Natural killer cell (primary cell): ENCODE results near the gene PHLPP1. TPM values are rescaled to one million over a fixed set of nuclear protein-coding genes. Genes with fewer than 3 reads are reported as not detected.

Source experiments
- ATAC-seq, 3 donors: fragments of 150-1000 bp in 2 of 3; fragments of 200-7000 bp in 1 of 3; cut with Tn5 transposase; 1 replicate in 1 of 3; 2 replicates in 2 of 3; pipeline ENCODE4 v1.10.0; 2021; ENCODE audit warnings: mild to moderate bottlenecking in 2 of 3, moderate library complexity in 2 of 3
- DNase-seq, 2 donors: peaks; one replicate each; pipeline versions ENCODE4 v3.0.0 to v3.0.0-alpha.2; 2013 to 2021; ENCODE audit warnings: mixed read lengths in 1 of 2
- H3K27ac ChIP-seq: one replicate; pipeline ENCODE4 v1.5.1; 2013; ENCODE audit warnings: mild to moderate bottlenecking, low read length
- H3K27me3 ChIP-seq: one replicate; pipeline ENCODE4 v1.6.1; 2013; ENCODE audit warnings: low read length; ENCODE audit not compliant: control insufficient read depth, insufficient read depth
- H3K36me3 ChIP-seq: one replicate; pipeline ENCODE4 v1.6.1; 2013; ENCODE audit warnings: low read length; ENCODE audit not compliant: control insufficient read depth, insufficient read depth
- H3K4me1 ChIP-seq: one replicate; pipeline ENCODE4 v1.6.1; 2013; ENCODE audit warnings: low read length; ENCODE audit not compliant: control insufficient read depth, insufficient read depth
- H3K4me3 ChIP-seq: one replicate; pipeline ENCODE4 v1.5.1; 2013; ENCODE audit warnings: low read length
- H3K9me3 ChIP-seq: one replicate; pipeline ENCODE4 v1.6.1; 2013; ENCODE audit warnings: low read length; ENCODE audit not compliant: control insufficient read depth, insufficient read depth
- H3K27ac Mint-ChIP-seq, 2 donors: one replicate each; pipeline ENCODE4 v1.8.0; 2022; ENCODE audit warnings: mild to moderate bottlenecking in 2 of 2, mixed read lengths in 2 of 2, moderate library complexity in 1 of 2
- H3K27me3 Mint-ChIP-seq, 2 donors: one replicate each; pipeline ENCODE4 v1.8.0; 2022; ENCODE audit warnings: low read depth in 2 of 2, mixed read lengths in 2 of 2
- H3K36me3 Mint-ChIP-seq: one replicate; pipeline ENCODE4 v1.8.0; 2022; ENCODE audit warnings: mixed read lengths
- H3K4me1 Mint-ChIP-seq, 2 donors: one replicate each; pipeline ENCODE4 v1.8.0; 2022; ENCODE audit warnings: mixed read lengths in 2 of 2
- H3K4me3 Mint-ChIP-seq: one replicate; pipeline ENCODE4 v1.8.0; 2022; ENCODE audit warnings: mild to moderate bottlenecking, moderate library complexity, mixed read lengths
- H3K9me3 Mint-ChIP-seq, 2 donors: one replicate each; pipeline ENCODE4 v1.8.0; 2022; ENCODE audit warnings: mixed read lengths in 2 of 2
- WGBS: methylation state at CpG from one replicate; pipeline ENCODE4 v1.1.7; 2013; ENCODE audit warnings: missing lambda C conversion rate; ENCODE audit not compliant: insufficient coverage; 5-methylcytosine and 5-hydroxymethylcytosine counted together
- intact Hi-C: fragments of 100-400 bp; cut with micrococcal nuclease; formaldehyde crosslinking; loops from one replicate; pipeline ENCODE4 v1.14.2; 2022
- total RNA-seq, 4 donors: library from RNA; stranded (reverse); fragments of 120-200 nt in 1 of 4; gene quantifications; one replicate each; pipeline versions ENCODE4 v1.2.3 to v1.2.4, GENCODE V29; 2013 to 2022
- TF ChIP-seq, protein P1 (sequence below): fragments of 200-600 bp; IDR thresholded peaks from one replicate; pipeline ENCODE4 v1.8.0; 2022; ENCODE audit warnings: antibody characterized with exemption

PHLPP1 gene
- total RNA-seq, 3 donors from 2014 or later (not counting 1 experiment from before 2014, with no cell fraction given), result 12.1 to 14.8 (median 12.2) TPM

DNA sequence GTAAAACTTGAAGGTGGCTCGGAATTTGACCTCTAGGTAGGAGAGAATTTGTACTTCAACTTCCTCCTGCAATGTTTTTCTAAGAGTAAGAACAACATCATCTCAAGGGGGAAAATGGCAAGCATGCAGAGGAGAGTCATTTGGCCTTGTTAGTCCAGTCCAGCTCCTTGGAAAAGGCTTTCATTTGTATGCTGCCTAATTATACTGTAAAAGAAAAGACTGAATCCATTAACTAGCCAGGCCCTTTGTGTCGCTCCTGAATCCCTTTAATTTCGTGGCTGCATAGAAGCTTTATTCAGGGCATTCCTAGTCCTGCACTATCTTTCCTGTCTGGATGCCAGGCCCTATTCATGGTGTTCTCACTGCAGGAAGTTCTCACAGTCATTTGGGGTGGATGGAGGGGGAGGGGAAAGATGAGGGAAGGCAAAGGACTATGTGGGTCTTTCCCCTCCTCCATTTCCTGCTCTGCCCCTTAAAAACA is 36.0 kb downstream of the PHLPP1 start:
- Mint-ChIP-seq H3K4me3 (no peak overlapping the region), H3K4me1 (peaks cover 0 to 11% of the 10 kb centered on the region in 2 donors), H3K36me3 (no peaks in the 10 kb centered on the region), H3K27me3 (no peaks in the 10 kb centered on the region), H3K9me3 (no peaks in the 10 kb centered on the region), H3K27ac (no peak overlapping the region)
- Histone ChIP-seq H3K36me3 (no peaks in the 10 kb centered on the region), H3K4me1 (no peaks in the 10 kb centered on the region), H3K9me3 (no peaks in the 10 kb centered on the region), H3K27me3 (no peaks in the 10 kb centered on the region), H3K27ac (no peak overlapping the region), H3K4me3 (no peak overlapping the region)
- WGBS, result 70% methylated on average over 3 of the region's 3 CpGs
- TF ChIP-seq, protein P1, sequence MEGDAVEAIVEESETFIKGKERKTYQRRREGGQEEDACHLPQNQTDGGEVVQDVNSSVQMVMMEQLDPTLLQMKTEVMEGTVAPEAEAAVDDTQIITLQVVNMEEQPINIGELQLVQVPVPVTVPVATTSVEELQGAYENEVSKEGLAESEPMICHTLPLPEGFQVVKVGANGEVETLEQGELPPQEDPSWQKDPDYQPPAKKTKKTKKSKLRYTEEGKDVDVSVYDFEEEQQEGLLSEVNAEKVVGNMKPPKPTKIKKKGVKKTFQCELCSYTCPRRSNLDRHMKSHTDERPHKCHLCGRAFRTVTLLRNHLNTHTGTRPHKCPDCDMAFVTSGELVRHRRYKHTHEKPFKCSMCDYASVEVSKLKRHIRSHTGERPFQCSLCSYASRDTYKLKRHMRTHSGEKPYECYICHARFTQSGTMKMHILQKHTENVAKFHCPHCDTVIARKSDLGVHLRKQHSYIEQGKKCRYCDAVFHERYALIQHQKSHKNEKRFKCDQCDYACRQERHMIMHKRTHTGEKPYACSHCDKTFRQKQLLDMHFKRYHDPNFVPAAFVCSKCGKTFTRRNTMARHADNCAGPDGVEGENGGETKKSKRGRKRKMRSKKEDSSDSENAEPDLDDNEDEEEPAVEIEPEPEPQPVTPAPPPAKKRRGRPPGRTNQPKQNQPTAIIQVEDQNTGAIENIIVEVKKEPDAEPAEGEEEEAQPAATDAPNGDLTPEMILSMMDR, result no peak
- no peak for DNase-seq
- ATAC-seq, result no peak
- intact Hi-C loops, result no loop called here

DNA sequence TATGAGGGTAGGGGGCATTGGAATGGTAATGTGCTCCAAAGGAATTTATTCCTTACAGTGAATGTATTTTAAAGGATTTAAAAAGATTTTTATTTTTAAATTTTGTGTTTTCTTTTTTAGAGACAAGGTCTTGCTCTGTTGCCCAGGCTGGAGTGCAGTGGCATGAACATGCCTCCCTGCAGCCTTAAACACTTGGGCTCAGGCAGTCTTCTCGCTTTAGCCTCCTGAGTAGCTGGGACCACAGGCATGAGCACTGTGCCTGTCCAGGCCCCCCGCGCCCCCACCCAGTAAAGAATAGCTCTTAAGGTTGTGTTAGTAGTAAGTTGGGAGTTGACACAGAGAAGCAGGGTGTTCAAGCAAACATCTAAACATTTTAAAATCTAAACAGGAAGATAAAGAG is 36.6 kb downstream of the PHLPP1 start:
- no peak overlapping the region for H3K4me3 ChIP-seq
- DNase-seq (no peak), ATAC-seq (no peak)
- no peak overlapping the region for H3K4me3 Mint-ChIP-seq
- no peak overlapping the region for H3K27ac Mint-ChIP-seq
- no peaks in the 10 kb centered on the region for H3K9me3 Mint-ChIP-seq
- H3K9me3 ChIP-seq, result no peaks in the 10 kb centered on the region
- no peak overlapping the region for H3K27ac ChIP-seq
- H3K36me3 Mint-ChIP-seq, result no peaks in the 10 kb centered on the region
- WGBS, result 93% methylated on average over 3 of the region's 3 CpGs
- TF ChIP-seq, protein P1, result no peak
- H3K4me1 ChIP-seq, result no peaks in the 10 kb centered on the region
- intact Hi-C loops, result no loop called here
- no peaks in the 10 kb centered on the region for H3K27me3 ChIP-seq
- H3K36me3 ChIP-seq, result no peaks in the 10 kb centered on the region
- H3K27me3 Mint-ChIP-seq, result no peaks in the 10 kb centered on the region
- peaks cover 0 to 17% of the 10 kb centered on the region in 2 donors for H3K4me1 Mint-ChIP-seq

DNA sequence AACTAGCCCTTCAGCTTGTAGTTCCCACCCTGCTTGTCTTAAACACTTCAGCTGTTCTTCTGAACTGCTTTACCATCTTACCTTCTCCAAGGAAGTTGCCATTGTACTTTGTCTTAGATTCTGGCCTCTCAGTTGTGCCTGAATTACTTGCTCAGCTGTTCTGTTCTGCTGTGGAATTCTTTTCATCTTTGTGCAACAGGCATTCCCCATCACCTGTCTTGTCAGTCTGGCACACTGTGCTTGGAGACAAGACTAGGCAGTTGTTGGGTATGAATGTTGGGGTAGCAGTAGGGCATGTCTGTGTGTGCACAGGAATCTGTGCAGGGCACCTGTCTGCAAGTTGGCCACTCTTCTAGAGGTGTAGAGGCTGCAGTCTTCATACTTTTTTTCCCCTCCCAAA is 38.7 kb downstream of the PHLPP1 start:
- Histone ChIP-seq H3K9me3 (no peaks in the 10 kb centered on the region), H3K4me1 (no peaks in the 10 kb centered on the region), H3K36me3 (no peaks in the 10 kb centered on the region), H3K27ac (no peak overlapping the region), H3K27me3 (no peaks in the 10 kb centered on the region), H3K4me3 (no peak overlapping the region)
- intact Hi-C loops, result no loop called here
- H3K36me3 Mint-ChIP-seq, result no peaks in the 10 kb centered on the region
- H3K27ac Mint-ChIP-seq, result no peak overlapping the region
- ATAC-seq, result no peak
- H3K27me3 Mint-ChIP-seq, result no peaks in the 10 kb centered on the region
- no peak overlapping the region for H3K4me3 Mint-ChIP-seq
- peaks cover 0 to 17% of the 10 kb centered on the region in 2 donors for H3K4me1 Mint-ChIP-seq
- no peak for DNase-seq
- TF ChIP-seq, protein P1, result no peak
- H3K9me3 Mint-ChIP-seq, result no peaks in the 10 kb centered on the region

DNA sequence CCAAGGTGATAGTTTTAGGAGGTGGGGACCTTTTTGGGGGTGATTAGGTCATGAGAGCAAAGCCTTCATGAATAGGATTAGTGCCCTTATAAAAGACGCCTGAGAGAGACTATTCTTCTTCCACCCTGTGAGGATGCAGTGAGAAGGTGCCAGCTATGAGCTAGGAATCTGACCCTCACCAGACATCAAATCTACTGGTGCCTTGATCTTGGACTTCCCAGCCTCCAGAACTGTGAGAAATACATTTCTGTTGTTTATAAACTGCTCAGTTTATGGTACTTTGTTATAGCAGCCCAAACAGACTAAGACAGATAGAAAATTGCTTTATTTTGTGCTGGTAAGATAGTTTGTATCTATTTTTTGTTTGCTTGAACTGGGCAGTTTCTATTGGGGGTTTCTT is 40.1 kb downstream of the PHLPP1 start:
- TF ChIP-seq, protein P1, result no peak
- Histone ChIP-seq H3K27ac (no peak overlapping the region), H3K36me3 (no peaks in the 10 kb centered on the region), H3K9me3 (no peaks in the 10 kb centered on the region), H3K4me3 (no peak overlapping the region), H3K27me3 (no peaks in the 10 kb centered on the region), H3K4me1 (no peaks in the 10 kb centered on the region)
- H3K27me3 Mint-ChIP-seq, result no peaks in the 10 kb centered on the region
- no peak for DNase-seq
- H3K4me3 Mint-ChIP-seq, result no peak overlapping the region
- no peak overlapping the region for H3K27ac Mint-ChIP-seq
- no peaks in the 10 kb centered on the region for H3K36me3 Mint-ChIP-seq
- peaks cover 5 to 17% of the 10 kb centered on the region in 2 donors for H3K4me1 Mint-ChIP-seq
- H3K9me3 Mint-ChIP-seq, result no peaks in the 10 kb centered on the region
- ATAC-seq, result no peak
- intact Hi-C loops, result no loop called here
- WGBS, result 89% methylated on average over 1 of the region's 1 CpG
